A172 (cell line): ENCODE data around the gene FBXO15. TPM values are rescaled to one million over a fixed set of nuclear protein-coding genes. Genes with fewer than 3 reads are reported as not detected.
A peak's percentile ranks its signal among the peaks of the same experiment; 100 is the strongest.

Source experiments
- DNase-seq: peaks from one replicate; pipeline ENCODE4 v3.0.0-alpha.2; 2015; ENCODE audit warnings: low spot score
- total RNA-seq: library from RNA; depleted of rRNA; stranded (reverse); fragments of >200 nt; shearing (Covaris generic); gene quantifications from 2 replicates; pipeline ENCODE4 v1.2.3, GENCODE V29; 2014; rRNA removed

The FBXO15 gene, protein sequence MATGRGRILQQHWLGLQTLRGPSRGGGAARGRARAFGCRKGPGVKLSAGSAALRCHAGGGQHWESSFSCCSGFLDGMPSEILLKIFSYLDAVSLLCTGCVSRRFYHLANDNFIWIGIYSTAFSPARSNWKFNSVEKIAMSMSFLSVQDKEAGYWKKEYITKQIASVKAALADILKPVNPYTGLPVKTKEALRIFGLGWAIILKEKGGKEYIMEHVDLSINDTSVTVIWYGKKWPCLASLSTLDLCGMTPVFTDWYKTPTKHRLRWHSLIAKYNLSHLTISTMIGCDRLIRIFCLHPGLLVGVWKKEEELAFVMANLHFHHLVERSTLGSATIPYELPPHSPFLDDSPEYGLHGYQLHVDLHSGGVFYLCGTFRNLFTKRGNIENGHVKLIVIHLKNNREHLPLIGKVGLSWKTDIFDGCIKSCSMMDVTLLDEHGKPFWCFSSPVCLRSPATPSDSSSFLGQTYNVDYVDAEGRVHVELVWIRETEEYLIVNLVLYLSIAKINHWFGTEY
- total RNA-seq, result 0.31 and 0.74 TPM in 2 replicates

GRCh38 chr18:74147779-74148542, at the start of gene FBXO15, which contains the start of gene TIMM21:
FBXO15 (minus strand) TSS chr18:74147834; CDS start chr18:74147785, 49 bp downstream.
TIMM21 (plus strand) TSS chr18:74148523; CDS start chr18:74148809, 286 bp downstream.
- DNase-seq, result peak; percentile 86

- DNase-seq, result peak; percentile 33
These were observed 48.8 kb upstream of the FBXO15 start for GRCh38 chr18:74196220-74197119.

DNA sequence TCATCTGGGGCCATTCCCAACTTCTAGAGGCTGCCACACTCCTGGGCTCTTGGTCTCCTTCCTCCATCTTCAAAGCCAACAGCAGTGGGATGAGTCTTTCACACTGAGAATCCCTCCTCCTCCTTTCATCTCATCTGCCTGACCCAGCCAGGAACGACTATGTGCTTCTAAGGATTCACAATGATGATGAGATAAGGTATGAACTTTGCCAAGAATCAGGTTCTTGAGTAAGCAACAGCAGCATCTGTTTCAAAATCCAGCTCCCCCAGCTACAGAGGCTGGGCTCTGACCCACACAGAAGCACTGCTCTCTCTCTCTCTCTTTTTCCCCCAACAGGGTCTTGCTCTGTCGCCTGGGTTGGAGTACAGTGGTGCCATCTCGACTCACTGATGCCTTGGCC, 47.1 kb upstream of the FBXO15 start:
- no peak for DNase-seq

DNA sequence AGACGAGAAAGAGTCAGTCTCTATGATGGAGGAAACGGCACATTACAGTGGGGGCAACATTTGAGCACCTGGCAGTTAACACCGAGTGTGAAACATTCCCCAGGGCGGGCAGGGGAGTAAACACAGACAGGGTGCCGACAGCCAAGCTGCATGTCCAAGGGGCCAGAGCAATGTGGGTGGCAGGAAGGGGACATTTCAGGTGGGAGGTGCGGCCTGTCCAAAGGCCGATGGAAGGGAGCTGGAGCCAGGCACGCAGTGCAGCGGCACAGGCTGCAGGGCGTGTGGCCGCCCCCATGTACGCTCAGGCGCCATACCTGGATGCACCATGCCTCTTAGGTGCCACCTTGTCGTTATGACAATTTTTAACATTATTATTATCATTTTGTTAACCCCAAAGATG, 43.9 kb upstream of the FBXO15 start:
- DNase-seq, result no peak

DNA sequence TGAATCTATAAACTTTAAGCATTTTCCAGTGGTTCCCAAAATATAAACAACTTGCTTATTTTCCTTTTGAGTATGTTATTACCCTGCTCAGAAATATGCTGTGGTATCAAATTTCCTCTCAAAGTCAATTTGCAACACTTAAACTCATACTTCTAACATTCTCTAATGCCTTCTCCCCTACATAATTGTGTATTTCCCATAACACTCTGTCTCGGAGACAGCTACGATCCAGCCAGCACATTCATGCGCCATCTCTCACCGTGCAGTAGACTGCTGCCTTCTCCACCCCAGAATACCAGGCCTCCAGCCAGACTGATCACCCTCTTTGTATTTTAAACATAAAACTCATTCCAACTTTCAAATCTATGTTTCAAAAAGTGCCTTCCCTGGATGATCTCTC, 42.5 kb upstream of the FBXO15 start:
- no peak for DNase-seq

- DNase-seq, result no peak
These were observed 39.0 kb upstream of the FBXO15 start for GRCh38 chr18:74186661-74187060.

DNA sequence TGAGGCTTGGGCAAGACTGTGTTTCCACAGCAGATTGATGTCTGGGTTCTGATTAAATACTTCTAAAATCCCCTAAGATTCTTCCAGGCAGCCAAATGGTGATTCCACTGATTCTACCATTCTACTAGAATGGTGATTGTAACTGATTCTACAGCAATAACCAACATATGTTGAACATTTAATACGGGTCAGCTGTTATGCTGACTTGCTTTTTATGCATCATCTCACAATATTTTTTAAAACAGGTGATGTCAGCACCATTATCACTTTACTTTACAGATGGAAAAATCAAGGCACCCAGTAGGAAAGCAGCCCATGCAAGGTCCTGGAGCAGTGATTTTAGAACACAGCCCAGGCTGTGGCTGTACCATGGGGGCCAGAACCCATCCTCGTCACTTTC, 38.2 kb upstream of the FBXO15 start:
- DNase-seq, result no peak

DNA sequence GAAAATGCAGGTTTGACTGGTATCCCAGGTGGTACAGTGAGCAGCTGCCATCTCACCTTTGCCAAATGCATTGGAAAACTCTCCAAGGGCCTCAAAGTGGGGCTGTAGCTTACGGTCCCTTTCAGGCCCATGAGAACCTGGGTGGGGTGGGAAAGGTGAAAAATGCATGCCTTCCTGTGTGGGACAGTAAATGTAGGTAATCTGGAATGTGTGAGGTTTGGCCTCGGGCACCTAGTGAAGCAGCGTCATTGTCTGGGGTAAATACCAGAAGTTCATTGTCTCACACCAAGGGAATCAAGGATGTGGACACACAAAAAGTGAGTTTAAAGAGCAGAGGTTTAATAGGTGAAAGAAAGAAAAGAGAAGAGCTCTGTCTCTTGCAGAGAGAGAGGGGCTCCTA, 37.2 kb upstream of the FBXO15 start:
- no peak for DNase-seq

GRCh38 chr18:74183130-74183529, 35.5 kb upstream of the FBXO15 start:
- DNase-seq, result no peak

DNA sequence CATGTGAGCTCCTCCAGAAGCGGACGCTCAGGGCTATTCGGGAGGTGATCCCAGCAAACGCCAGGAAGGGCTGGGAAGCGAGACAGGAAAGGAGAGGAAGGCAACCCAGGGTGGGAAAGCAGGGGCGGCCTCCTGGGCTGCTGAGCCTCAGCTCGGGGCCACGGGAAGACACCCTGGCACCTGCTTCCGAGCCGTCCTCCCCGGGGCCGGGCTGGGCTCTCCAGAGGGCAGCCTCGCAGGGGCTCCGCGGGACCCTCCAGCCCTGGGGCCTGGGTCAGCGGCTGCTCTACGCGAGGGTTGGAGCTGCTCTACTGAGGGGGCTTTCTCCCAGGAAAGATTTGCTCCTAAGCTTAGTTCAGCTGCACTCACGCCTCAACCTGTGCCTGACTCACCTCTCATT, 34.7 kb upstream of the FBXO15 start:
- DNase-seq, result no peak

GRCh38 chr18:74179623-74180199, 32.1 kb upstream of the FBXO15 start:
- DNase-seq, result no peak

- no peak for DNase-seq
These were observed 31.2 kb upstream of the FBXO15 start for GRCh38 chr18:74178884-74179283.

DNA sequence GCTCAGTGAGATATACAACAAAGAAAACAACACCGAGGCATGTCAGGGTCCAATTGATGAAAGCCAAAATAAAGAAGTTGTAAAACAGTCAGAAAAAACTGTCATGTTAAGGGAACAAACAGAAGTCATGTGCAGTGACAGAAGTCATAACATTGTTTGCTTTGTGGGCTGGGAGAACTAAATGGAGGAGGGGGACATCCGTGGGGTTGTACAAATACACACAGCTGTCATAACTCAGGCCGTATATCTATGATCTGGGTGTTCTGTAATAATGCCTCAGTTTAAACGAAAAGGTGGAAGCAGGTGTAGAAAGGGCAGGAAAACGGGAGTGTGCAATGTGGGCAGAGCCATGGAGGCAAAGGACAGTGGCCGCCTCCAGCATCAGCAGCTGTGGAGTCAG, 28.0 kb upstream of the FBXO15 start:
- DNase-seq, result no peak

GRCh38 chr18:74173434-74173750, 25.8 kb upstream of the FBXO15 start:
- no peak for DNase-seq

- no peak for DNase-seq
These were observed 25.2 kb upstream of the FBXO15 start for GRCh38 chr18:74172697-74173433.

DNA sequence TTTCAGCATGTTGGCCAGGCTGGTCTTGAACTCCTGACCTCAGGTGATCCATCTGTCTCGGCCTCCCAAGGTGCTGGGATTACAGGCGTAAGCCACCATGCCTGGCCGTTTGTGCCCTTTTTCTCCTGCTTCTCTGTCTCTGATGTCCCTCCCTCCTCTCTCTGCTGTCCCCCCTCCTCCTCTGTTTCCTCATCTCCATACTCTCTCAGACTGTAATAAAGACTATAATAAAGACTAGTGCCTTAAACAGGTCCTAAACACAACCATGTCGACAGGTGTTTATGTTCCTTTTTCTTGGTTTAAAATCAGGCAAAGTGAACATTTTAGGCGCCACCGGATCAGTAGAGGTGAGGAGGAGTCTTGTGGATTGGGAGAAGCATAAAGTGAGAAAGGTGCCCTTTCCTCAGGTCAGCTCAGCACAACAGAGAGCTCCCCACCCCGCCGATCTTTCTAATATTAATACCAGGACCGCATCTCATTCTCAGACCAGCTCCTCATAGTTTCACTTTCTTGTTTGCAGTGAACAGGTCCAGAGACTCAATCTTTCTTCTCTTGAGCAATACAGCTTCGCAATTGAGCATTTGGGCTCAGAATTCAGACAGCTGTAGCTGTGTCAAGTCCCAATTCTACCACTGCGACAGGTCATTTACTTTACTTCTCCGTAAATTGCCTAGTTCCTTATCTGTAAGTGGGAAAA, 24.4 kb upstream of the FBXO15 start:
- DNase-seq, result no peak

DNA sequence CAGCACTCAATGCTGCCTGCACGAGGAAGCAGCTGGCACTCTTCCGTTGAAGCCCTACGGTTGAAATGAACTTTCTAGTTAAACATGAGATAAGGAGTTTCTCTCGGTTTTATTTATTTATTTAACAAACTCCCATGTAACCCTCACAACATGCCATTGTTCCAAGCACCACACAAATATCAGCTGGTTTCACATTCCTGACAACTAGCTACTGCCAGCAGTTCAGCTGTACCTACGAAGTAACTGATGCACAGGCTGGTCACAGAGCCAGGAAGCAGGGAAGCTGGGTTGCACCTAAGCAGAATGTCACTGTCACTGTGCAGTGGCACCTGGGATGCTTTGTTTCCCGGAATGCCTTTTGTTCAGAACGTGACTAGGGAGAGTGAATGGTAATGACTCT, 18.8 kb upstream of the FBXO15 start:
- DNase-seq, result no peak

- no peak for DNase-seq
These were observed 15.5 kb upstream of the FBXO15 start for GRCh38 chr18:74163019-74163660.

DNA sequence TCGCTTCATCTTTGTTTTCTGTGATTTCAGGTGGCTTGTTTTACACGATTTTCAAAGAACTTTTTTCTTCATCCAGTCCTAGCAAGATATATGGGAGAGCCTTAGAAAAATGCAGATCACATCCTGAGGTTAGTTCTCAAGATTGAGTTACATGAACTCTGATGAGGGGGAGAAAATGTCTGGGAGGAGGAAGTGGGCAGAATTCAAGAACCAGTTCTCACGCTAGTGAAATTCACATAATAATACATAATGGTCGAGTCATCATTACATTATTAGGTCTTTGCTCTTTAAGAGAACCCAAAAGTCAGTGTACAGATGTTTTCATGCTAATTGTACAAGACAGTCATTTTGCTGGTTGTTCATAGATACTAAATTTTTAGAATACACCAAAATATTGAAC, 7.6 kb upstream of the FBXO15 start:
- no peak for DNase-seq

GRCh38 chr18:74154716-74155115, 7.1 kb upstream of the FBXO15 start:
- DNase-seq, result no peak
